NK-92 (cell line): ENCODE data around the gene LSM8.
"Not testable (repeated sequence)": the region's sequence is repeated elsewhere in the genome, so short reads cannot be mapped to it uniquely, and the experiment has no call there.

Source experiments
- DNase-seq: peaks from one replicate; lab custom pipeline; 2025; ENCODE audit not compliant: unreplicated experiment; lab: John Stamatoyannopoulos, UW

Gene LSM8

DNA sequence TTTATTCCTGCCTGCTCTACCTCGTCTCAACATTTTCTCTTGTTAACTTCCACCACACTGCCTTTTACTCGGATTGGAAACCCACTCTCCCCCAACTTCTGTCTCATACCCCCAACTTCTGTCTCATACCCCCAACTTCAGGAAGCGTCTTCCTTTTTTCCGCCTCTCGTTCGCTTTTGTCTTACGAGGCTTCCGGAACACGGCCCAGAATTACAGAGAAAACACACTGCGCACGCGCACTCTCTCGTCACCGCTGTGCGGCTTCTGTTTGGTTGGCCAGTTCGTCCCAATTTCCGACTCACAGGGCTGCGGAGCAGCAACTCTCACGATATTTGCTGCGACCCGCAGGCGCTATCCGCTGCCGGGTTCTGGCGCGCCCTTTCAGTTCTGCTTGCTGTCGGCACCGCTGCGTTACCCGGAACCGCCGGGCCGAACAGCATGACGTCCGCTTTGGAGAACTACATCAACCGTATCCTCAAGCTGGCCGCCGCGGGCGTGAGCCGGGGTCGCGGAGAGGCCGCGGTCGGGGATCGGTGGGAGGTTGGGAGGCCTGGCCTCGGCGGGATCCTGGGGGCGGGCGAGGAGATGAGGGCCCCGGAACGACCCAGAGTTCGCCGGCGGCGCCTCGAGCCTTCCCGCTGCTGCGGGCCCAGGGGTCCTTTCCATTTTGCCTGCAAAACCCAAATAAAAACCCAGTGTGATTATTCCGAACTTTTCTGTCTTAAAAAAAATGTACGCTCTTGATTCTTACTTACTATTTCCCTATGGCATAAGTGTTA is at the start of gene LSM8:
Gene LSM8 (plus strand): TSS at position 379 of the 779 bp plus-strand sequence. CDS start 60 bp downstream, at position 439.
- DNase-seq = peak; percentile 90

DNA sequence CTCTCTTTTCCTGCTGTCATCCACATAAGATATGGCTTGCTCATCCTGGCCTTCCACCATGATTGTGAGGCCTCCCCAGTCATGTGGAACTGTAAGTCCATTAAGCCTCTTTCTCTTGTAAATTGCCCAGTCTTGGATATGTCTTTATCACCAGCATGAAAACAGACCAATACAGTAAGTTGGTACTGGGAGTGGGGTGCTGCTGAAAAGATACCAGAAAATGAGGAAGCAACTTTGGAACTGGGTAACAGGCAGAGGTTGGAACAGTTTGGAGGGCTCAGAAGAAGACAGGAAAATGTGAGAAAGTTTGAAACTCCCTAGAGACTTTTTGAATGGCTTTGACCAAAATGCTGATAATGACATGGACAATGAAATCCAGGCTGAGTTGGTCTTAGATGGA is 49.5 kb upstream of the LSM8 start:
- not testable (repeated sequence) for DNase-seq

DNA sequence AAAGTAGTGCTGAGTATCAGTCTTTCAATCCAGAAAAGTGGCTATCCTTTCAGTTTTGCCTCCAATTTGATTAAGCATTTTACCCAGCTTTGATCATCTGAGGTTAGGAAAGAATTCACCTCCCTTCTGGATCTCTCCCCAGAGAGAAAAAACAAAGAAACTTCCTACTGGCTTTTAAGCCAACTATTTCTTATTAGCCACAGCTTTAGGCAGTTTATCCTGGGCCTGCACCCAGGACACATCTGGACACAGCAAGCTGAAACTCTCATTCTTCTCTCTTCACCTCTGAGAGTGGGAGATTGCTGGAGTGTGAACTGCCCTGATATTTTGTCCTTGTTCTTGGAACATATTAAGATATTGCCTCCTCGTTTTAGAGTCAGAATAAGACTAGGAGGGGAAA is 43.5 kb upstream of the LSM8 start:
- no peak for DNase-seq

DNA sequence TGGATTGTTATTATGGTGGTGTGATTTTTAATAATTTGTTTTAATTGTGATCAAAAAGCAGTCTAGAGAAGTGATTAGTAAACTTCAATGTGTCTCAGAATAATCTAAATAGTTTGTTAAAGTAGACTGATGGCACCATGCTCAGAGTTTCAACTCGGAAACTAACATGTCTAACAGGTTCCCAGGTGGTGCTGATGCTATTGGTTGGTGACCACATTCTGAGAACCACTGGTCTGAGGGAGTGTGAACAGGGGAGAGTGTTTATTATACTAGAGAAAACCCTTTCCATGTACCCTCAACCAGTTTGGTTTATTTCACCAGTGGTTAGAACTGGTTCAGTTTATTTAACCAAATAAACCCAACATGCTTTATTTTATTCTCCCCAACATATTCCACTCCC is 42.0 kb upstream of the LSM8 start:
- no peak for DNase-seq

DNA sequence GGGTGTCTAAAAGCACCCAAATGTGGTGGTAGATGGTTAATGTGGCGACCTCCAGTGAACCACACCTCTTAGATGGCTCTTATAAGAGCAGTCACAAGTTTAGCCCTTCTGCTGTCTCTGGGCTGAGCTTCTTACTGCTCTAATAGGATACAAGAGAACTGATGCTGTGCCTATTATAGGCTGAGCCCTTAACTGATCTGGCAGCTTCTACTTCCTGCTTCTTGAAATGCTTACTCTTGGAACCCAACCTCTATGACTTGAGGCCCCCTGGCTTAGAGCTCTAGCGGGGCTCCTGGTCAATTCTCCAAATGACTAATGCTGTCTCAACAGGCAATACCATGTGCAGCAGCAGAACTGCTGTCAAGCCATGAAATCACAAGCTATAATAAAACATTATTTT is 35.0 kb upstream of the LSM8 start:
- DNase-seq = no peak

DNA sequence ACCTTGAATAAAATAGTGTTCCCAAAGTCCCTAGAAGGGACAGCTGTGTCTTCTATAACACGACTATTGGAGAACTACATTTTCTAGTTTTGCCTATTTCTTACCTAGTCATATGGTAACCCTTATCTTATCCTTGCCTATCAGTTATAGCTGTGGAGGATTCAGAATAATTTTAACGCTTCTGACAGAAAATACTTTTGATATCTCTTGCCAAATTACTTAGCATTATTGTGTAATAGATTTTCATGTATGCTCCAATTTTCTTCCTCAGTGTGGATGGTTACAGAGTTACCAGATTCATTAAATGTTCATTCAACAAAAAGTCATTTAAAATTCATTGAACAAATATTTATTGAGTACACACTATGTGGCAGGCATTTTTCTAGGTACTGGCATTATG is 34.6 kb upstream of the LSM8 start:
- no peak for DNase-seq

DNA sequence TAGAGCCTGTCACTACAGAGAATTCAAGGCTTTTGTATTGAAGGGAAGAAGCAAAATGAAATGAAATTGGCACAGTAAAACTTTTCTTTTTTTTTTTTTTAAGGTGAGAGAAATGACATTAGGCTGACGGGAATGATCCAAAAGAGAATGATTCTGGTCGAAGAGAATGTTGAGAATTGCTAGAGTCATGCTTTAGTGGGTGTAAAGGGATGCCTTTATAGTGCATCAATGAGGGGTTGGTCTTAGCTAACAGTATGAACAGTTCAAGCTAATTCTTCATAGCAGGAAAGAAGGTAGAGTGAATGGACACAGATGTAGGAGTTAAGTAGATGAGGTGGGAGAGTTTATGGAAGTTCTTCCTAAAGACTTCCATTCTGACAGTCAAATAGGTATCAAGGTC is 32.3 kb upstream of the LSM8 start:
- DNase-seq = no peak

DNA sequence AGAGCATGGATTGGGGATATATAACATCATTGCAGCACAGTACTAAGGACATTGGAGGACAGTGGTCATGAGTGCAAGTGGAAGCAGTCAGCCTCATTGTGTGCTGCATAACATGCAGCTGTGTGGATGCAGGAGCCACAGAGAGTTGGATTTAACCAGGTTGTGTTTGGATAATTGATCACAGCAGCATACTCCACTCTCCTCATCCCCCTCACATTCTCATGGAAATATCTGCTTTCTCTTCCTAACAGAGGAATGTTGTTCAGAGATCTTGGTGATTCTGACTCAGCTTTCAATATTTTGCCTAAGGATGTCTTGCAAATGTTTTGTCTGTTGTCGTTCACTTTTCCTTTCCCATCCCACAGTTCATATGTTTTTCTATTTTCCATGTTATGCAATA is 31.8 kb upstream of the LSM8 start:
- DNase-seq = no peak

DNA sequence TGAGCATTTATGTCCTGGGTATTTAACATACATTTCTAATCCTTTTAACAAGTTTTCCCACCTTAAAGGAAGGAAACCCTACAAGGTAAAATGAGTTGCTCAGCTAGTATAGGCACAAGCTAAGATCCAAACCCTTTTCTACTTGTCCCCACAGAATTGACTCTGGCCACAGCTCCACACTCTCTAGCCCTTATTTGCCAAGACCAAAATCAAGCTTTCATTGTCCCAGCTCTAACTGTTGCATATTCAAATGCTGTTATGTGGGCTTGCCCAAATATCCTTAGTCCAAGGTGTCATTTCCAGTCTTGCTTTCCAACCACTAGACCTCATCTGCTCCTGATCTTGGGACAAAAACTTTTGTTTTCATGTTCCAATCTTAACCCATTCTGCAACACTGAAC is 31.3 kb upstream of the LSM8 start:
- no peak for DNase-seq

DNA sequence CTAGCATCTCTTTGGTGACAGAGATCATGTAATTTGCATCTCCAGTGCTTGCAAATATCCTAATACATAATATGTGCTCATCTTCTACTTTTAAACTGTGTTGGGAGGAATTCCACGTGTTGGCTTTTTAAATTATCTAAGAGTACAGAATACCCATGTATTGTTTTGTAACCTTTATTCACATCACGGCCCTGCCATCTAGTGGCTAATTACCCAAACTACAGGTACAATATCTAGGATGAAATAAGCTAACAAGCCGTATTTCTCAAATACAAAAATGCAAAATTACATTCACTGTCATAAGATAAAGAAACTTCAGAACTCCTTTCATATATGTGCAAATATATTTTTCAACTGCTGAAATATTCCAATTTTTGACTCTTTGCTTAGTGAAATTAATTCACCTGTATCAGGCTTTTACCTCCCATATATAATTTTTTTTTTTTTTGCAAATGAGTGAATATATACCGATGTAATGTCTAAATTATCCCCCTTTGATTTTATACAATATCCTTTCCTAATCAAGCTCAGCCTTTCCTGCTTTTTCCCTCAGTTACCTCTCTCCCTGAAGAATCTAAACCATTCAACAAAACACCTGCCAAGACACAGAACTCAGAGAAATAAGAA is 30.3 kb upstream of the LSM8 start:
- no peak for DNase-seq

DNA sequence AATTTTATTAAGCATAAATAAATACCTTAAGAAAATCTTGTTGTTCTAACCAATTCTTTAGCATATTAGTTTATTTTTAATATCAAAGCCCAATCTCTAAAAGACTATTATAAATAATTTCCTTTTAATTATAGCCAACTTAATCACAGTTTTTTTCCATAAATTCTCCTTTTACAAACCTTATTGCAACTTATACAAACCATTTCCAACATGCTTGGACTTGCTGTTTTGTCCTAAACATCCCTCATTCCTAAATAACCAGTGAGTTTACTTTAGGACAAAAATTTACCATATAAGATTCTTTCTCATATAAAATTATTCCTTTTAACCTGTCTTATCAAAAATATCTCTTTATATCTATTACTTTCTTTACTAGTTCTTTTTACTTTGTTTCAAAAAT is 25.2 kb upstream of the LSM8 start:
- DNase-seq = no peak

DNA sequence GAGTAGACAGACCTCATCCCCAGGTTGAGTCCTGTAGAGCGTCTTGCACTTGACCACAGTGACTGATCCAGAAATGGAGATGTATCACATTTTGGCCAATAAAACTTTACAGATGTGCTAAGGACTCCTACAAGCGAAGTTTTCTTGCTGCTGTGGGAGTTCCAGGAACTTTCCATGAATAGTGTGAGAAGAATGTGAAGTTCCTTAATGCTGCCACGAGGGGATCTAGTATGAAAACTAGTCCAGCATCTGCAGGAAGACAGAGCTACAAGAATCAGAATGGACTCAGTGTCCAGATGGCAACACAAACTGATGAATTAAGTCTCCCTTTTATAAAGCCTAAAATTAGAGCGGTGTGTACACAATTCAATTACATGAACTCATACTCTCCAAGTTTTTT is 14.8 kb upstream of the LSM8 start:
- DNase-seq = no peak

DNA sequence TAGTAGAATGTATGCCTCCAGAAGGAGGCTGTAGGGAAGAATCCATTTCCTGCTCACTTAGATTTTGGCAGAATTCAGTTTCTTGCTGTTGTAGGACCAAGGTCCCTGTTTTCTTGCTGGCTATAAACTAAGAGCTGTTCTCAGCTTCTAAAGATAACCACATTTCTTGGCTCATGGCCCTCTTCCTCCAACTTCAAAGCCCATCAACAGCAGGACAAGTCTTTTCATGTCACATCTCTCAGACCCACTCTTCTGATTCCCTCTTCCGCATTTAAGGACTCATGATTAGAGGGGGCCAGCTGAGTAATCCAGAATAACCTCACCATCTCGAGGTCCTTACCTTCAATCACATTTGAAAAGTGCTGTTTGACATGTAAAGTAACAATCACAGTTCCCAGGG is 8.2 kb upstream of the LSM8 start:
- DNase-seq = no peak

DNA sequence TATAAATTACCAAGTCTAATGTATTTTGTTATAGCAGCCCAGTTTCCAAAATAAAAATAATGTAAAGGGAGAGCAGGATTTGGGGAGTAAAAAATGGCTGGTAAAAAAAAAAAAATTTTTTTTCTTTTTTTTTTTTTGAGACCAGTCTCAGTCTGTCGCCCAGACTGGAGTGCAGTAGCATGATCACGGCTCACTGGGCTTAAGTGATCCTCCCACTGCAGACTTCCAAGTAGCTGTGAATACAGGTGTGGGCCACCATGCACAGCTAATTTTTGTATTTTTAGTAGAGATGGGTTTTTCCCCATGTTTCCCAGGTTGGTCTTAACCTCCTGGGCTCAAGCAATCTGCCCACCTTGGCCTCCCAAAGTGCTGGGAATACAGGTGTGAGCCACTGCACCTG is 4.8 kb upstream of the LSM8 start:
- DNase-seq = no peak

DNA sequence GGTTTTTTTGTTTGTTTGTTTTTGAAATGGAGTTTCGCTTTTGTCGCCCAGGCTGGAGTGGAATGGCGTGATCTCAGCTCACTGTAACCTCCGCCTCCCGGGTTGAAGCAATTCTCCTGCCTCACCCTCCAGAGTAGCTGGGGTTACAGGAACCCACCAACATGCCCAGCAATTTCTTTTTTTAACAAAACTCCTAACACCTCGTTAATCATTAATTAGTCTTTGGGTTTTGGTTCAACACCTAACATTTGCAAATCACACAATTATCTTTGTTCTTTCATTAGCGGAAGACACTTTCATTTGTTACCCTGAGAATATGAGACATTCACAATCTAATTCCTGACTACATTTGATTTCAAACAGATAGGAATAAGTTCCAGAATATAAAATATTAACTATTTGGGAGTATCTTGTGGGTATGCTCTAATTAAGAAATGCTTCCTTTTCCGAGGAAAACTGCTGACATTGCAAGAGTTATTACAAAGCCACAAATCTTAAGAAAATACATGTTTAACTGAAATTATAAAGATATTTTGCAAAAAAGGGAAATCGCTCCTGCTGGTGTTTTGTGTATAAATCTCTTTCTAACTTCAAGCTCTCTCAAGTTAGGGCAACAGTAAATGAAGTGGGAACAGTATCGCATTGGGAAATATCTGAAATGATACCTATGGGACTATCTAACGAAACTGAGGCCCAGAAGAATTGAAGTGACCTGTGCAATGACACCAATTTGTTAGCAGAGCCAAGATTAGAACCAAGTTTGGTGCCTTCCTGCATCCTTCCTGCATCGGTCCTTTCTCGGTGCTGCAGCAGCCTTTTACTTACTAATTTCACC is 1.2 kb upstream of the LSM8 start:
- no peak for DNase-seq

DNA sequence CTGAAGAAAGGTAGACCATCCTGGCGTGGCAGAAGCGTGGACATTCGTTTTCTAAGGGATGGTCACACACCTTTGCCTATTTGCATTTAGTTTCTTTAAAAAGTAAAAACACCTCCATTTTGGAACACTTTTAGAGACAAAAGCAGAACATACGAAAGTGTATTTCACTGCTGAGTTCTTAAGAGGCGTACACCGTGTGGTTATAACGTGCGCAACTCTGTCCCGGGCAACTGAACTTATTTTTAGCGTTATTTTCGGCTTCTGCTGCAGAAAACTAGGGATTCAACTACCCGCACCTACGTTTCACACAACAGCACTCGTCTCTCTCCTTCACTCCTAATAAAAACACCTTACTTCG is 557 bp upstream of the LSM8 start:
- no peak for DNase-seq

DNA sequence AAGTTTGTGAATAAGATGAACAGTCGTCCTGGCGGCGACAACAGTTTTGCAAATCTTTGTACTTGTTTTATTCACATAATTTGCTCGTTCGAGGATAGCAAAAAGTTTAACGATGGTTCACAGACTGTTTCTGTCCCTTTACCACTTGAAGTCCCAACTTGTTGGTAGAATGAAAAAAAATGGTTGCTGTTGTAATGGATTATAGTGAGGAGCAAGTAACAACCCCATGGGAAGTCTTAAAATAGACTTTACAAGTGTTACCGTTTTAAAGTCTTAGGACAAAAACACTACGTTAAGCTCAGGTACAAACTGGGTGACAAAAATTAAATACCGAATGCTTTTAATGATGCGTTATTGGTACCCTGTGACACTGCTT is 589 bp downstream of the LSM8 start:
- DNase-seq = no peak

DNA sequence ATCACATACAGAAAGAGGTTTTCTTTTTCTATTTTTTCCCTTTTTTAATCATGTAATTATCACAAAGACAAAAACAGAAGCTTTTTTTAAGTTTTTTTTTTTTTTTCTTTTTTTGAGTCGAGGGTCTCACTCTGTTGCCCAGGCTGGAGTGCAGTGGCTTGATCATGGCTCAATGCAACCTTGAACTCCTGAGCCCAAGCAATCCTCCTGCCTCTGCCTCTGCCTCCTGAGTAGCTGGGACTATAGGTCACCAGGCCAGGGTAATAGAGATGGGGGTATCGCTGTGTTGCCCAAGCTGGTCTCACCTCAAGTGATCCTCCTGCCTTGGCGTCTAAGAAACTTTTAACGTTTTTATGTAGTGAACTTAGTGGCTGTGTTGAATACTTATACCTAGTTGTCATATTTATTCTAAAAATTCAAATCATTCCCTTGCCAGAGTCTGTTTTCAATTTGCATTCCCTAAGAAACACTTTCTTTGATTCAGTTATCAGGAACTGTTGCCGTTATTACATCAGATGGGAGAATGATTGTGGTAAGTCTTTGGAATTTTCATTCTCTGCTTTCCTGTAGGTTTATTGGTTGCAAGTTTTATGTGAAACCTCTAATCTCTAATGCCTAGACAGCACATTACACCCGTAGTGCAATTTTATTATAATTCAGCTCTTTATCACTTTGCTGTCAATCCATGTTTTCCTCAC is 1.3 kb downstream of the LSM8 start:
- no peak for DNase-seq

DNA sequence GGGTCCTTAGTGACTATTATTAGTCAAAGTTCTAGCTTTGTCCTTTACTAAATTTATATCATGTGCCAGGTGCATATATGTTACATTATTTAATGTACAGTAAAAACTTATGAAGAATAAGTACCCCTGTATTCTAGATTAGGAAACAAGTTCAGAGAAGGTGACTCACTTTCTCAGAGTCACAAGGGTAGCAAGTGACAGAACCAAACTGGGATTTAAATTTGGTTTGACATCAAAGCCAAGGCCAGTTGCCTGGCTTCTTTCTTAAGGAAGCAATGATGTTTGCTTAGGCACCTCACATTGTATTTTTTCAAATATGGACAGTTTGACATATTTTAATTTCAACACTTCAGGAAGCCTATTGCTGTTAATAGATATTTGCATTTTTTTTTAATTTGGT is 2.5 kb downstream of the LSM8 start:
- no peak for DNase-seq

DNA sequence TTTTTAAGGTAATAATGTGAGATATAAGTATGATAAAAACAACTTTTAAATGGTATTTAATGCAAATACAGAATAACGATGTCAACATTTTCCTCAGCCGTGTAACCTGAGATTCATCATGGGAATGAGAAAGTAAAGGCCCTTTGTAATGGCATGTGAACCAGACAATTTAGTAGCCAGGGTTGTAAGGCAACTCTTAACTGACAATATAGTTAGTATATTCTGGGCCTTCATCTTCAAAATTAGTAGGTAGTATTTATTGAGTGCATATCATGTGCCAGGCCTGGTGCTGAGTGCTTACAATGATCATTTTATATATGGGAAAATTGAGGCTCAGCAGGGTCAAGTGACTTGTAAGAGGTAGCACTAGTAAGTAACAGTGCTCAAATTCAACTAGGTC is 10.6 kb downstream of the LSM8 start:
- no peak for DNase-seq

DNA sequence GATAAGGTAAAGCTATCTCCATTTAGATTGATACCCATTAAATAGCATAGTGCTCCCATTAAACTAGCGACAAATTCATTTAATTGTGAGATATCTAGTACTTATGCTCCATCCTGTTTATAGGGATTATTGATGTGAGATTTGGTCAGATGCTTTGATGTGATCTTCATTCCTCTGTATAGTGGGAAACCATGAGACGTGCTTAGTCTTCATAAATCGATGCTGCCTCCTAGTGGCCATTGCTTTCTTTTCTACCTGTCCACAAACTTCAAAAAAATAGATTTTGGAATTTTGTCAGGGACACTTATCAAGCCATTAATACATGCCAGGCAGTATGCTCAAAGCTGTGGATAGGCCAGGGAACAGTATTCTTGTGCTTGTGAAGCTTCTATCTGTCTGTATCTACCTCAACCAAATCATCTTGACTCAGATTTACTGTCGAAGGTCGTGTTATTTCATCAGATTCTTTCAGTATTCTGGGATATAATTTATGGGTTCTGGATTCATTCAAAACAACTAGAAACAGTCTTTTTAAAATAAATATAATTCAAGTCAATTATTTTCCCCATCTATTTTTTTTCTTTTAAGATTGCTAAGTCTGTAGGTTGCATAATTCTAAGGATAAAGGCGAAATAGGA is 12.0 kb downstream of the LSM8 start:
- DNase-seq = no peak
